ENCODE data around the gene KLHL35.

The KLHL35 gene

DNA sequence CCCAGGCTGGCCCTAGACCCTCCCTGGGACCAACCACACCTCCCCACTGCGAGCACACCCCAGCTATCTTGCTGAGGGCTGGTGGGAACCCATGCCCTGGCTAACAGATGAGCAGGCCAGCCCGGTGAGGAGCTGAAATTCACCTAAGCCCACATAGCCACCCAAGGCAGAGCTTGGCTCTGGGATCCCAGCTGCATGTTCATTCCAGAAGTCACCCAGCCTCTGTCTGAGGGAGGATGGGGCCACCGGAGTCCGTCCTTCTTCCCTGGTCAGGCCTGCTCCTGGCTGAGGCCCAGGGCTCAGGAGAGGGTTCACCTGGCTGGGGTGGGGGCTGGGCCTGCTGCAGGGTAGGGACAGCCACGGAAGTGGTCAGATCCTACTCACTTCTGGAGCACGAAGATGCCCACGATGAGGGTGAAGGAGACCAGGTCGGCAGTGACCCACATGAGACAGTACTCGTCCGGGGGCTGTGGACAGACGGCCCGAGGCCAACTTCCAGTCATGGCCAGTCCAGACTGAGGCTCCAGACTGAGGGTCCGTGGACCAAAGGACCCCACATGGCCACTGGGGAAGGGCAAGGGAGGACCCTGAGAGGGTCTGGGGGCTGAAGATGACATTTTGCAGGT lies 6.6 kb upstream of the KLHL35 start:
- TF ChIP-seq, protein P1, sequence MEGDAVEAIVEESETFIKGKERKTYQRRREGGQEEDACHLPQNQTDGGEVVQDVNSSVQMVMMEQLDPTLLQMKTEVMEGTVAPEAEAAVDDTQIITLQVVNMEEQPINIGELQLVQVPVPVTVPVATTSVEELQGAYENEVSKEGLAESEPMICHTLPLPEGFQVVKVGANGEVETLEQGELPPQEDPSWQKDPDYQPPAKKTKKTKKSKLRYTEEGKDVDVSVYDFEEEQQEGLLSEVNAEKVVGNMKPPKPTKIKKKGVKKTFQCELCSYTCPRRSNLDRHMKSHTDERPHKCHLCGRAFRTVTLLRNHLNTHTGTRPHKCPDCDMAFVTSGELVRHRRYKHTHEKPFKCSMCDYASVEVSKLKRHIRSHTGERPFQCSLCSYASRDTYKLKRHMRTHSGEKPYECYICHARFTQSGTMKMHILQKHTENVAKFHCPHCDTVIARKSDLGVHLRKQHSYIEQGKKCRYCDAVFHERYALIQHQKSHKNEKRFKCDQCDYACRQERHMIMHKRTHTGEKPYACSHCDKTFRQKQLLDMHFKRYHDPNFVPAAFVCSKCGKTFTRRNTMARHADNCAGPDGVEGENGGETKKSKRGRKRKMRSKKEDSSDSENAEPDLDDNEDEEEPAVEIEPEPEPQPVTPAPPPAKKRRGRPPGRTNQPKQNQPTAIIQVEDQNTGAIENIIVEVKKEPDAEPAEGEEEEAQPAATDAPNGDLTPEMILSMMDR (conservative IDR thresholded peaks at IDR 0.05; ENCODE audit: low read depth, low read length) = no peak
- DNase-seq (ENCODE audit: low read depth) = no peak
- H3K4me3 ChIP-seq (ENCODE audit: low read length) = no peak overlapping the region

DNA sequence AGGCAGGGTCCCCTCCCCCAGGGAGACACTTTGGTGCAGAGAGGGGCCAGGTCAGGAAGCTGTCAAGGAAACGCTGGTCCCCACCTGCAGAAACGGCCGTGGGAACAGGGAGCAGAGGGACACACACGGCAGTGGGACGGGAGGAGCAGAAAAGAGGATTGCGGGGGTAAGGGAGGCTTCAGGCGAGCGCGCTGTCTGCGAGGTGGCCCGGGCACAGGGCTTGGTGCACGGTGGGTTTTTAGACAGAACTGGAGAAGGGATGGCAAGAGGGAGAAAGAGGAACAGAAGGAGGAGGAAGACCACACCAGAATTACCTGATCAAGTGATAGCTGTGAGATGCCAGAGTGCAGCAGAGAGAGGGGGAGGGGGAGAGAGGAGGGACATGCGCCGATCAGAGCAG lies 6.0 kb upstream of the KLHL35 start:
- TF ChIP-seq, protein P1 (conservative IDR thresholded peaks at IDR 0.05; ENCODE audit: low read depth, low read length) = no peak
- DNase-seq (ENCODE audit: low read depth) = no peak
- no peak overlapping the region for H3K4me3 ChIP-seq (ENCODE audit: low read length)

DNA sequence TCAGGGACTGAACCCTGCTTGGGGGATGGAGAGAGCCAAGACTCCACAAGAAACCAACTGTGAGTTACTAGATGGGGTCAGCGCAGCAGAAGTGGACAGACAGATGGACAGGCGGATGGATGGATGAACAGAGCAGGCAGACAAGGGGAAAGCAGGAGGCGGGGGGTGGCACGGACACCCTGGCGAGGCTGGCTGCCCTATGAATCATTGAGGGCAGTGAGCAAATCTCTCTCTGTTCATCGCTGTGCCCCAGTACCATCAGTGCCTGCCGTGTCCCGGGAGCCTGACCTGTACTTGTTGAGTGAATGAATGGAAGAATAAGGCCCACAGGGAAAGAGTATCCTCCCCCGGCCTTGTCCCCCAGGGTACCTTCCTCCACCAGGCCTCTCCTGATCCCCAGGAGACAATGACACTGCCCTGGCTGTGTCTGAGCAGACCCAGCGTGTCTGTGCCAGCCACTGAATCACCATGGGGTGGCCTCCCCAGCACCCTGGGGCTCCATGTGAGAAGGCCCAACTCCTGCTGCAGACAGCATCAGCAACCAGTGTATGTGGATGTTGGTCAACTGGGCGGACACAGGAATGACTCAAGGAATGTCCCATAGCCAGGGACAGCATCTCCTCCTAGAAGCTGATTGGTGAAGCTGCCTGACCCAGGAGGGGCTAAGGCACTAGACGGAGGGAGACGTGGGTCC lies 5.1 kb upstream of the KLHL35 start:
- DNase-seq (ENCODE audit: low read depth) = no peak
- H3K4me3 ChIP-seq (ENCODE audit: low read length) = no peak overlapping the region
- TF ChIP-seq, protein P1 (conservative IDR thresholded peaks at IDR 0.05; ENCODE audit: low read depth, low read length) = no peak

DNA sequence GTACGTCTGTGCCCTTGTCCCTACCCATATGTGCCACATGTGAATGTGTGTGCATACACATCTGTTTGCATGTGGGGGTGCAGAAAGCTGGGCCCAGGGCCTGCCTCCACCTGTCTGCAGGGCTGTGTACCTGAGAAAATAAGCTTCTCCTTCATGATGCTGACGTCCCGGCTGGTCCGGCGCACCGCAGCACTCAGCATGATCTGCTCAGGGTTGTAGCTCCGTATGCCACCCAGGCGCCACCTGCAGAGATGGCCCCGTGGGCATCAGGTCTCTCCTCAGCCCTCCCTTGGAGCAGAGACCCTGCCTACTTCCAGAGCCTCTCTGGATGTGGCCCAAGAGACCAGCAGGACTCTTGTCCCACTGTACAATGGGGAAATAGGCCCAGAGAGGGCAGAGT lies 3.8 kb upstream of the KLHL35 start:
- no peak for DNase-seq (ENCODE audit: low read depth)
- no peak overlapping the region for H3K4me3 ChIP-seq (ENCODE audit: low read length)
- TF ChIP-seq, protein P1 (conservative IDR thresholded peaks at IDR 0.05; ENCODE audit: low read depth, low read length) = no peak

DNA sequence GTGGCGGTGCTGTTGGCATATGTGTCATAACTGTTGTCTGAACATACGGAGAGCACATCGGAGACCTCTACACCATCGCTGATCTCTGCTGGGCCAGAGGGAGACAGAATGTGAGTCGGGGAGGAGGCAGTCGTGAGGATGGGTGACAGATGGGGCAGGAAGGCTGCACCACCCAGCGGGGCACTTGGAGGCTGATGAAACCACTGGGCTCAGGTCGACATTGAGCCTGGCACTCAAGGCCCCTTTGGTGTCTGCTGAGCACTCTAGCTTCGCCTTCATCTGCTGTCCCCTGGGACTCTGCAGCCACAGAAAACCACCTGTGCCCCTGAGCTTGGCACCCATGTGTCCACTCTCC lies 2.5 kb upstream of the KLHL35 start:
- TF ChIP-seq, protein P1 (conservative IDR thresholded peaks at IDR 0.05; ENCODE audit: low read depth, low read length) = no peak
- no peak for DNase-seq (ENCODE audit: low read depth)
- no peak overlapping the region for H3K4me3 ChIP-seq (ENCODE audit: low read length)

DNA sequence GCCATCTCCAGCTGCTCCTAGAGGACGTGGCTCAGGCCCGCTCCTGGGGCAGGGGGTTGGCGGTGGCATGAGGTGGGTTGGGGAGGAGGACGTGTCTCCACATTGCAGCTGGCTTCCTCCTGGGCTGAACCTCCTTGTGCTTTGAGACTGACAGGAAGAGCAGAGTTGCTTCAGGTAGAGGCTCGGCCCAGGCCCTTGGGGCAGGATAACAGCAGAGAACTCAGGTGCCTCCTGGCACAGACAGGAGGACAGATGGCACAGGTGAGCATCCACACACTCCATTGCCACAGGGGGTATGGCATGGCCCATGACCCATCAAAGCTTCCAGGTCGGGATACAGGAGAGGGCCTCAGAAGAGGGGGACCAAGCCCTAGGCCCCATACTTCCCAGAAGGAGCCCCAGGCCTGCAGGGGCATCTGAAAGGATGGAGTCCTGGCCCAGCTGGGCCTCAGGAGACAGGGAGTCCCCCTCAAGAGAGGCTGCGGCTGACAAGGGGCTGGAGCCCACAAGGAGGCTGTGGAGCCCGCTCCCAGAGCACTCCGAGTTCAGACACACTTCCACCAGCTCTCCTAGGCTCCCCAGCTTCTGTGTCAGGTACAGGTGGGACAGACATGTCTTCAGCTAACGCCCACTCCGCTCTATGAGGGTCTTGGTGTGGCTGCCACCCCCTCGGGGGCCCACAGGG lies 2.0 kb upstream of the KLHL35 start:
- DNase-seq (ENCODE audit: low read depth) = no peak
- TF ChIP-seq, protein P1 (conservative IDR thresholded peaks at IDR 0.05; ENCODE audit: low read depth, low read length) = no peak
- H3K4me3 ChIP-seq (ENCODE audit: low read length) = no peak overlapping the region
